Stimulated activated CD8-positive, alpha-beta memory T cell treated with anti-CD3 and anti-CD28 coated beads, Interleukin-15, amount 100 ng/mL, for 48 hours (primary cell): Measurements from ENCODE around the gene RAI14.

ENCODE experiments used
- DNase-seq, 2 donors: peaks; one replicate each; pipeline ENCODE4 v3.0.0-alpha.2; 2020; ENCODE audit warnings: low read depth in 2 of 2

RAI14 gene

DNA sequence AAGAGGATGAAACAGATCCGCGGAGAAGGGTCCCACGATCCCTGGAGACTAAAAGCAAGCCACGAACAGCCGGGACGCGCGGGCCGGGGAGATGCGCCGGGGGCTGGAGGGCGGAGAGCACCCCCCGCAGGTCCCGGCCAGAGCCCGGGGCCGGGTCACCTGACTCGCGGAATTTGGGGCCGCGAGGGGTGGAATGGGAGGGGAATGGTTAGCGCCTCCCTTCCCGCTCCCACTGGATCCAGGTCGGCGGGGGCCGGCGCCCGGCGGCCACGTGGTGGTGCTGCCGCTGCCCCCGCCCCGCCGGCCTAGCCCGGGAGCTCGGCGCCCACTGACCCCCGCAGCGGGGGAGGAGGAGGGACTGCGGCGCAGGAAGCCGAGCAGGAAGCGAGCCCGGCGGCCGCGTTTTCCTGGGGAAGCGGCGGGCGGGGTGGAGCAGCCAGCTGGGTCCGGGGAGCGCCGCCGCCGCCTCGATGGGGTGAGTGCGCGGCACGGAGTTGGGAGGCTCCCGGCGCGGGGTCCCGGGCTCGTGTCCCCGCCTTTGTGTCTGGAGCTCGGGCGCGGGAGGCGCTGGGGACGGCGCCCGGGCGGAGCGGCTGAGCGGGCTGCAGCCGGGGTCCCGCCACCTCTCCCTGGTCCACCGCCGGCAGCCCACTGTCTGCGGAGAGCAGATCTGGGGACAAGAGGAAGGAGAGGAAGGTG, at the start of gene RAI14:
Gene RAI14 (plus strand): TSS at position 328 of the 699 bp plus-strand sequence. CDS start 30,592 bp downstream, outside the sequence.
- no peak for DNase-seq

DNA sequence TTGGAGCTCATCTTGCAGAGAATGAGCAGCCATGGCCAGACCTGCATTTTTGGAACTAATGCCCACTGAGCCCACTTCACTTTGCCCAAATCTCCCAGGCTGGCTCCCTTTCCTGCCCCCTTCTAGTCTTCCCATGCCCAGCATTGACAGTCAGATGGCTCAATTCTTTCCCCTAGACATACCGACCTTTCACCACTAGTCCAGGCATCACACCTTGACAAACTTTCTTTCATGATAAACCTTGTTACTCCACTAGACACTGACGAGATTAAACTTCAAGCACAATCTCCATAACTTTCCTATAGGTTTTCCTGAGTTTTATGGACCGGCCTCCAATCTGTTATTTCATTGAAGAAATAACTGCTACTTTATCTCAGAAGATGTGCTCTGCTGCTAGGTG, 47.8 kb upstream of the RAI14 start:
- no peak for DNase-seq

DNA sequence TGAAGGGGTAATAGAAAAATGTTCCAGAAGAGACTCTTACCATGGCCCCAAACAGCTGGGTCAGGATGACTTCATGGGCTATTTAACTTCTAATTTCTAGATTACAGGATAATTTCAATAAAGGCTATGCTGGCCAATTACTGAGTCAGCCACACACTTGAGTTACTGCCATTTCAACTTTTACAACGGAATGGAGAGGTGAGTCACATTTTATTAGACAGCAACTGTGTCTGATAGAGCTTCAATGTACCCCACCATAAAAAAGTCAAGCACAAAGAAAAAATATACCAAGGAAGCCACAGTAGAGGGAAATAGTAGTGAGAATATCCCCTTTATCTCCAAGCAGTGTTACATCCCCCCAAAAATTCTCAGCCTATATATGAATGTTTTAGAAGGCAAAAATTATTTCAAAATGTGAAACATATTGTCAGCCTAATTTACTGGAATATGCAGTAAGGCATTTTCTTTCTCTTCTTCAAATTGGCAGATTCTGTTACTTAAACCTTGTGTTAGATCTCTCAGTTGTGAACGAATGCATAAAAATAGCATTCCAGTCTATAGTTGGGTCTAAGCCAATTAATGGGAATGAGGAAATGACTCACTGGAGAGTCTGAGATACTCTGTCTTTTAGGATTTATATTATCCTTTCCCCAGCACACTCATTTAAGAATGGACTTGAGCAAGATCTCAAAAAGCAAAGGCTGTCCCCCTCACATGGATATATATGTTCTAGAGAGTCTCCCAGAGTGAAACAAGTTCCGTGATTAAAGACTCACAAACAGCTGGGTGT, 47.1 kb upstream of the RAI14 start:
- DNase-seq, result no peak

DNA sequence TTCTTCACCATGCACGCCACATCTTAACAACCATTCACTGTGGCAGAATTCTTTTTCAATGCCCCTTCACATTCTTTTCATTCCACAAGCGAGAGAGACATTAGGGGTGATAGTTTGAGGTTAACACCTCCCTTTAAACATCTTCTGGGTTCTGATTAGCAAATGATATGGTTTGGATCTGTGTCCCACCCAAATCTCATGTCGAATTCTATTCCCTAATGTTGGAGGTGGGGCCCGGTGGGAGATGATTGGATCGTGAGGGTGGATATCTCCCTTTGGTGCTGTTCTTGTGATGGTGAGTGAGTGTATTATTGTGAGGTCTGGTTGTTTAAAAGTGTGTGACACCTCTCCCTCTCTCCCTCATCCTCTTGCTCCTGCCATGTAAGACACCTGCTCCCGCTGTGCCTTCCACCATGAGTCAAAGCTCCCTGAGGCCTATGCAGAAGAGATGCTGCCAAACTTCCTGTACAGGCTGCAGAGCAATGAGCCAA, 46.1 kb upstream of the RAI14 start:
- no peak for DNase-seq

DNA sequence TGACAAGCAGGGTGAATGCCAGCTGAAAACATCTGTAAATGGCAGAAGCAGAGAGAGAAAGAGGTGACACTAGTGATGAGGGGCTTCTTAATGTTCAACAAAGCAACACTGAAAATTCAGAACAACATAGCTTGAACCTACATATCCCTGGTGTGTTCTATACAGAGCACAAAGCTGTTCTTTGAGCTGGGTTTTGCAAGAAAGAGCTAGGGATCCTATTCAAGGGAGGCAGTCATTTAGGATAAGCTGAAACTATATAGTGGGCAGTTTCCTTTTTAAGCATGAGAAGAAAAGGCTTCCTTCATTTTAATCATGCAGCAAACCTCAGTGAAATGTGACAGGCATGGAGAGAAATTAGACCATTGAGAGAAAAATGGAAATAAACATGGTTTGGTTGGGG, 45.6 kb upstream of the RAI14 start:
- DNase-seq, result no peak

DNA sequence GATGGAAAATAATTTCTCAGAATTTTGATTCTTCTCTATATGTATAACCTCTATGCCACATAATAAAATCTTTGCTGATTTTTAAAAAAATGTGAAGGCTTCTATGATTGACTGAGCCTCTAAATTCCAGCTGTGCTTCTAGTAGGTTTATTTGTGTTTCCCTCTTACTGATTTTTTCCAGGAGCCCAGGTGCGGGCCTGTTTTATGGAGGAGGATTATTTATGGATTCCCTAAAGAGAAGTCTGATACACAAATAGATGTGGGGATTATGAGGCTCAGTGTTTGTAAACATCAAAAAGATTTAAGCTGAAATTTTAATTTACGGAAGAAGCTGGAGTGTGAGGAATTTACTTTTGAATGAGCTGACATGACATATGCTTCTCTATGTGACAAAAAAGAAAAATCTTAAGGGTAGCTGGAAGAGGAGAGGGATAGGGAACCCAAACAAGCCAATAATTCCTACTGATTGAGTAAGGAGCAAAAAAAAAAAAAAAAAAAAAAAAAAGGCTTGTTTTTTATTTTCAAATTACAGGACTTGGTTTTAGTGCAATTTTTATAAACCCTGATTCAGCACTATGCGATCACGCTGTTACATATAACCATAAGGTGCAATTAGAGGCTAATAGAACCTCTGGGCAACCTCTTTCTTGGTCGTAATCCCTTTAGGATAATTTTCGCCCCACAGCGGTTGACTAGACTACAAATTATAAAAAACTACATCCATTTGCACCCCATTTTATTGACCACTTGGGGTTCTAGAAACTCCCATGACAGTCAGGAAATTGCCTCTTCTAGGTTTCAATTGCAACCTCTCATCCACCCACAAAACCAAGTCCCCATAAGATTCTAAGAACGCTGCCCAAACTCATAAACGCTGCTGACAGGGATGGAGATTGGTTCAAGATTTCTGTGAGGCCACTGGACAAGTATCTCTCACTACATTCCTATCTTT, 44.4 kb upstream of the RAI14 start:
- no peak for DNase-seq

DNA sequence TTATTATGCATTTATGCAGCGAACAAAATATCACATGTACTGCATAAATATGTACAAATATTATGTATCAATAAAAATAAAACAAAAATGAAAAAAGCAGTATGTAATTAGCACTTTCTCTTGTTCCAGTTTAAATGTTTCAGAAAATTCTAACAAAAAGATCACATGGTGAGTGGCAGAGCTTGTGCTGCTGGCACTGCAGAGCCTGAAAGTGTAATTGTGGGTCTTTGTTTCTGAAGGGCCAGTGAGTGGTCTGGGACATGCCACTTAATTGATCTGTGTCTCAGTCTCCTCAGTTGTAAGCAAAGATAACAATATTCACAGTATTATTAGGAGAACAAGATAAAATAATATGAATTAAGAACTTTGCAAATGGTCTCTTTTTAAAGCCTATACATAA, 39.5 kb upstream of the RAI14 start:
- no peak for DNase-seq

DNA sequence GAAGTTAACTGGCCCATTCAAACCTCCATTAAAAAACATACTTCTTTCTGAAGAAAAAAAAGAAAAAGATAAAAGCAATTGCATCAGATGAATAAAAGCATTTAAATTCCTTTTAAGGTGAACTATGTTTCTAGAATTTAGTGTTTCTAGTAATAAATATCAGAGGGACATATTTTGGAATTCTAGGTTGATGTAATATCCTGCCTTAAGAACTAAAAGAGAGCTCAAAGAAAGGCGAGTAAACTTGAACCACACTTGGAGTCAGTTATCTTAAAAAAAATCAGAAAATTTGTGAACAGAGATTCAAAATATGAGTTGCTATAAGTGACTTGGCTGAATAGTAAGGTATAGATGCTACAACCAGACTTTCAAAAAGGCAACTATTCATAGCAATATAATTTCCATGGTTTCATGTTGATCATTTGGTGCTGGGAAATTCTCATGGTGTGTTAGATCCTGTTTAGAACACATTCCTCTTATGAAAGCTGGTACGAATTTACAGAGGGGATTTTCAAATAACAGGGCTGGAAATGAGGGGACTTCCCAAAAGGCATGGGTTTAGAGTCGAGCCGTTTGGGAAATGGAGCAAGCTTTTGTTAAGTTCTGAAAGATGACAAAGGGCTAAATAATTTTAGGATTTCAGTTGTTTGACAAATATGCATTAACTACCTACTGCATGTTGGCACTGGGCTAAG, 37.6 kb upstream of the RAI14 start:
- no peak for DNase-seq

DNA sequence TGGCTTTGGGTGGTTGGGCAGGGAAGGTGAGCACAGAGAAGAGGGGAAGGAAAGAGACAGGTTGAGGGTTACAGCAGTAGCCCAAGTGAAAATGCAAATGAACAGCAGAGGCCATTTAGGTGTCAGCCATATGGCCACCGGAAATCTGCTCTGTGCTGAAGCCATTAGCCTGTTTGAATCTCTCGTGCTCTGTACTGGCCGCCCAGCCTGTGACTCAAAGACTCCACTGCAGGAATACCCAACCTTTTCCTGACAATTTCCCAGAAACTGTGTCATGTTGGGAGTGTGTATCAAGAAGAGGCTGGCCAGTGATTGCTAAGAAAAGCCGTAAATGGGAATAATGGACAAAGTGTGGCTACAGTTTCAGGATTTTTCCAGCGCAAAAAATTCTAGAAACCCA, 35.9 kb upstream of the RAI14 start:
- no peak for DNase-seq

DNA sequence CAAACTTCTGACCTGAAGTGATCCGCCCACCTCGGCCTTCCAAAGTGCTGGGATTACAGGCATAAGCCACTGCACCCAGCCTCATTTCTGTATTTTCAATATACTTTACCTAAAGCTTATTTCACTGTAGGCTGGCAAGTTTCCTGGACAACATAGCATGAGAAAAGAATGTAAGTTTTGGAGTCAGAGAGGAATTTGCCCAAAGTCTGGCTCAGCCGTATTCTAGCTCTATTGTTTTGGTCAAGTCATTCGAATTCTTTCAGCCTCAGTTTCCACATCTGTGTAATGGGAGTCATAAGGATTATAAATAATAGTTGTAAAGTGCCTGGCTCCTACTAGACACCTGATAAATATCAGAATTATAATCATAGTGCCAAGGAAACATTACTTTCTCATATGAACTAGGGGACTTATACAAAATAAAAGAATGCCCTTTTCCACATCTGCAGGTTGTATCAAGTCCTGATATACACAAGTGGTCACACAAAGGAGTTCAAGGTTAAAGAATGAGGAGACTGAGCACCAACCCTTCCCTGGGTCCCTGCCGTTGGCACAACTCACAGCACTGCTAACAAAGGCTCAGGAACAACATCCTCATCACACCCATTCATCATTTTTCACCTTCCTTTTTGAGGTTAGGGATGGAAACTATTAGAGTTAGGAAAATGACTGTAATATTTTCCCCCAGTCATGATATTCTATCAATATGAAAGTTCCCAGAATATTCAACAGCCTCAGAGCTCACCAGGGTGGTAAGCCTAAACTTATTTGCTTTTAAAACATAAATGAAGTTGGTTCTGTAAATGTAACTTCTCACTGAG, 34.6 kb upstream of the RAI14 start:
- DNase-seq, result no peak

DNA sequence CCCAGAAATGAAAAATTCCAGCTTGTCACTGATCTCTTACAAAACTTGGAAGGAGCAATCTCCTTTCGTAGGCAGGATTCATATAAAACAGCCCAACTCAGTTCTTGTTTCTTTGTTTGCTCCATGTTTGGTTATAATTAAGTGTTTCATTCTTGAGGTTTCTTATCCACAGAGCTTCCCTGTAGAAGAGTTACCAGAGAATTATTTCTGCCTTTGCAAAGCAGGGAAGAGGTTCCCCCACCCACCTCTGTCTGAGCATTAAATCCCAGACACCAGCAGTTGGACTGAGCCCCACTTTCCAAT, 34.1 kb upstream of the RAI14 start:
- DNase-seq, result no peak

DNA sequence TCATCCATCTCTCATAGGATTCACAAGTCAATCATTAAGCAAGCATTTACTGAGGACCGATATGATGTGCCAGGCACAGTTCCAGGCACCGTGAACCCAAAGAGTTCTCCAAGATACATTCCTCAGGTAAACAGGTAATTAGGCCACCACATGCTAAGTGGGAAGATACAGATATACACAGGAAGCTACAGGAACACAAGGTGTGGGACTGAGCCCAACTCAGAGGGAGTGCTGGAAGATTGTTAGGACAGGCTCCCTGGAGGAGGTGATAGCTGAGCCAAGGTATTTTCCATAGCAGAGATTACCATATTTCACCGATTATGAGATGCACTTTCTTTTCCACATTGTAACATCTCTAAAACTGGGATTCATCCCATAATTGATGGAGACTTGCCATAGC, 31.4 kb upstream of the RAI14 start:
- no peak for DNase-seq

DNA sequence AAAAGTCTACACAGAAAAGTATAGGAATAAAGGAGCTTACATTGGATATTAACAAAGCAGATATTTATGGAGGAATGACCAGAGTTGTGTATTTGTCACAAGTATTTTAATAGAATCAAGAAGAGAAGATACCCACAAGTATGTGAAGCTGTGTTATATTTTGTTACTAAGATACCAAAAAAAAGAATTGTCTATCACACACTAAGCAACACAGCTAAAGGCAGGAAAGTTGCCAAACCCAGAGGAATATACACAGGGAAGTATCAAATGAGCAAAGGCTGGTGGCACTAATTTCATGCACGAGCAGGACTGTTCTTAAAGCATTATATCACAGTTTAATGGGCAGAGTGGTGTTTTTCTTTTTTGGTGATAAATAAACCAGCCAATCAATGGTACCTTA, 30.9 kb upstream of the RAI14 start:
- no peak for DNase-seq

DNA sequence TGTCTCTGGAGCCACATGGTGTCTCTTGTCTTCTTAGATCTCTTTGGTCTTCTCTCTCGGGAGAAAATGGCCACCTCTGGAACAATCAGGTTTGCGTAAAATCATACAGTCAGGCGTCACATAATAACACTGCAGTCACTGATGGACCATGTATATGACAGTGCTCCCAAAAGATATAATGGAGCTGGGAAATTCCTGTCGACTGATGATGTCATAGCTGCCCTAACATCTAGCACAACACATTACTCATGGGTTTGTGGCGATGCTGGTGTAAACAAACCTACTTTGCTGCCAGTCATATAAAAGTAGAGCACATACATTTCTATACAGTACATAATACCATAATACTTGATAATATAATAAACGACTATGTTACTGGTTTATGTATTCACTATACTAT, 30.1 kb upstream of the RAI14 start:
- DNase-seq, result no peak

DNA sequence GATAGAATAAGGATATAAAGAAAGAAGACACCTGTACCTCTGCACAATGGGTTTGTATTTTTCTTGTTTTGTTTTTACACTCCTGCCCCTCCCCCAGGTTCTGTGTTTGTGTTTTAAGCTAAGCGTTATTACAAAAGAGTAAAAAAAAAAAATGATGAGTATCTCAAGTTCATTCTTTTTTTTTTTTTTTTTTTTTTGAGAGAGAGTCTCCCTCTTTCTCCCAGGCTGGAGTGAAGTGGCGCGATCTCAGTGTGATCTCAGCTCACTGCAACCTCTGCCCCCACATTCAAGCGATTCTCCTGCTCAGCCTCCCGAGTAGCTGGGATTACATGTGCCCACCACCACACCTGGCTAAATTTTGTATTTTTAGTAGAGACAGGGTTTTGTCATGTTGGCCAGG, 29.4 kb upstream of the RAI14 start:
- DNase-seq, result no peak

DNA sequence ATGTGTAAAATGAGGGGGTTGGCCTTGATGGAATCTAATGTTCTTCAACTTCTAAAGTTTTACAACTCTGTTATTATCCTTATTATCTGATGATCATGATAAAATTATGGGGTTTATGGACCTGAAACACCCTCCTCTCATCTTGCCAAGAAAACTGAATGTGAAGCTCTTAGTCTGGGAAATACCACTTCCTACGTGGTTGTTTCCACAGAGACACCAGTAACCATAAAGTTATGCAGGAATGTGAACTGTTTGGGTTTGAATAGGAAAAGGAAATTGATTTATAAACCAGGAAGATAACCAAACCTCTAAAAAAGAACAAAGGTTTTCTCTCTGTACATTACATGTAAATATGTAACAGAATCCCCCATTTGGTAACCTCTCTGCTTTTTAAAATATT, 28.3 kb upstream of the RAI14 start:
- no peak for DNase-seq

DNA sequence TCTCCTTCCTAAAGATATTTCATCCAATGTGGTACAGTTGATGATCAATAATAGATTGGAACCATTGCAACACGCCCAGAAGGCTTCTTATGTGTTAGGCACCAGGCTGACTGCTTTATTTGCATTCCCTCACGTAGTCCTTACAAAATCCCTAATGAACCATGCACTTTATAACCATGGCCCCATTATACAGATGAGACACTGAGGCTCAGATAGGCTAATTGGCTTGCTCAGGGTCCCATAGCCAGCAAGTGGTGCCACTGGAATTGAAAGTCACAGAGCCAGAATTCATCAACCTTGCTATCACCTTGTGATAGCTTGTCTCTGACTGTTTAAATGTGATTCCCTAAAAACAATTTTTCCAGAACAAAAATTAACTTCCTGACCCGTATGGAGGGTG, 27.8 kb upstream of the RAI14 start:
- DNase-seq, result no peak

DNA sequence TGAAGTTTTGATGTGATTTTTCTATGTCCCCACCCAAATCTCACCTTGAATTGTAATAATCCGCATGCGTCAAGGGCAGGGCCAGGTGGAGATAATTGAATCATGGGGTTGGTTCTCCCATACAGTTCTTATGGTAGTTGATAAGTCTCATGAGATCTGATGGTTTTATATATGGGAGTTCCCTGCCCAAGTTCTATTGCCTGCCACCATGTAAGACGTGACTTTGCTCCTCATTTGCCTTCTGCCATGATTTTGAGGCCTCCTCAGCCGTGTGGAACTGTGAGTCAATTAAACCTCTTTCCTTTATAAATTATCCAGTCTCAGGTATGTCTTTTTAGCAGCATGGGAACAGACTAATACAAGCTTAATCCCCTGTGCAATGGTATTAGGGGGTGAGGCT, 25.5 kb upstream of the RAI14 start:
- DNase-seq, result no peak

DNA sequence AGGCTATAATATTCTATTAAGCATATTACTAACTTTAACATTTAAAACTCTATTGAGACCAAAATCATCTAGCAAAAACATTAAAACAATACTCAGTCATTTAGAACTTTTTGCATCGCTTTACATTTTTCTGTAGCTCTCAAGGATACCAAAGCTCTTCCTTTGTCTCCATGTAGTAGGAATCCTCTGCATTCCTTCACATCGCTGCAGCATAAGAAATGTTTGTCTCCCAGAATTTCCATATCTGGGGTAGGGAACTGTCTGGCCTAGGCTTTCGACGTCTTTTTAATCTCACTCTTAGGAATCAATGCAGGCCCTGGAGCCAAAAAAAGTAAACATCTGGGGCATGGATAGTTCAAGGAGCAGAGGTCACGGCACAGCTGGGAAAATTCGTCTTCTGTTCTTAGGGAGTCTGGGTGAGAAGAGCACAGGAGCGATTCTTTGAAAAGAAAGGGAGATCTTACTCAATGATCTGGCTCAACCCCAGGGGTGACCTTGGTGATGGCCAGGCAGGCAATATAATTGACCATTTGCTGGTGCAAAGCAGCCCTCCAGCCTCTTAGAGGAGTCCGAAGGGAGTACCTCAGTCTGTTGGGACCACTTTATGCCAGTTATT, 23.2 kb upstream of the RAI14 start:
- DNase-seq, result no peak

DNA sequence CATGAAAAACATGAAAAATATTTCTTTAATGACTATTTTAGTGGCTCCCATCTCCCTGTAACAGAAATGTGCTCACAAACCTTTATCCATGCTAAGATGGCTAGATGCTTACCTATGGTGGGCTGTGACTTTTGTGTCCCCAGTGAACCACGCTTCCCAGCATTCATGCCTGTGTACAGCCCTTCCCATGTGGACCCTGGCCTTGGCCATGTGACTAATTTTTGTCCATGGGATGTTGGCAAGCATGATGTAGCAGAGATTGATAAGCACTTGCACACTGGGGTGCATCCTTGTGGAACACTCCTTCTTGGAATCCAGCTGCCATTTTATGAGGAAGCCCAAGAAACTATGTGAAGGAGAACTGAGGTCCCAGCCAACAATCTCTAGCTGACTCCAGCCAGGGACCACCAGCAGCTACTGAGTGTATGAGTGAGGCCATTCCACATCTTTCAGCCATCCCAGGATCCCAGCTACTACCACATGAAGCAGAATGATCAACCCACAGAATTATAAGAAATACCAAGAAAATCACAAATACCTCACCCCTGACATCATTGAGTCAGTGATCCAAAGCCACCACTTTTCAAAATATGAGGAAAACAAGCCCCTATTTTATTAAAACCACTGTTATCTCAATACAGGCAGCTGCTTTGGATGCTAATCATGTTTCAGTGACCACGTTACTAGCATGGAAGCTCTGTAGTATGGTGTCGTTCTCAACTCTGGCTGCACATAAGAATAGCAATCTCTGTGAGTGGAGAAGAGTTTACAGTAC, 16.1 kb upstream of the RAI14 start:
- DNase-seq, result no peak
